ENCODE data around the gene KDF1. TPM values are rescaled to one million over a fixed set of nuclear protein-coding genes. Genes with fewer than 3 reads are reported as not detected.

Gene KDF1
- total and polyA plus RNA-seq, 2 of the 13 experiments (the other 11 are each of a cell fraction or from before 2014, with no cell fraction given), result 1.9 to 4.9 TPM

GRCh38 chr1:26991310-26992116 is 31.2 kb upstream of the KDF1 start (continued):
- no peak for TF ChIP-seq ZNF18 (CRISPR knock-in tag; IDR thresholded peaks at IDR 0.05; ENCODE audit: insufficient replicate concordance)
- TF ChIP-seq MAZ (IDR thresholded peaks at IDR 0.05; ENCODE audit: borderline replicate concordance, low read depth, low read length), result peak; percentile 51; the same call in 1 of the 2 replicates
- peak; percentile 70 for TF ChIP-seq MAZ (CRISPR knock-in tag; IDR thresholded peaks at IDR 0.05; ENCODE audit: low read depth)
- no peak for TF ChIP-seq ZNF337 (CRISPR knock-in tag; IDR thresholded peaks at IDR 0.05; ENCODE audit: borderline replicate concordance, low read depth)
- TF ChIP-seq ZNF83 (CRISPR knock-in tag; IDR thresholded peaks at IDR 0.05; ENCODE audit: borderline replicate concordance), result no peak
- TF ChIP-seq ATF4 (CRISPR knock-in tag; IDR thresholded peaks at IDR 0.05), result peak in 1 of 2 experiments; percentile 39; a peak in 1 of 4 replicates
- TF ChIP-seq WIZ (CRISPR knock-in tag; IDR thresholded peaks at IDR 0.05), result no peak
- TF ChIP-seq KDM4B (CRISPR knock-in tag; IDR thresholded peaks at IDR 0.05), result no peak
- 0 out of 2 replicates have a peak, but pooled peaks have one; percentile 50 for TF ChIP-seq AHDC1 (CRISPR knock-in tag; IDR thresholded peaks at IDR 0.05; ENCODE audit: borderline replicate concordance)
- peak; percentile 75; the same call in 1 of the 2 replicates for TF ChIP-seq ZBTB46 (CRISPR knock-in tag; IDR thresholded peaks at IDR 0.05; ENCODE audit: borderline replicate concordance)
- TF ChIP-seq MXI1 (IDR thresholded peaks at IDR 0.05; ENCODE audit: borderline replicate concordance, low read depth, low read length), result peak; percentile 67; the same call in 1 of the 3 replicates
- peak; percentile 30; the same call in 1 of the 2 replicates for TF ChIP-seq NCOA2 (CRISPR knock-in tag; IDR thresholded peaks at IDR 0.05)
- no peak for TF ChIP-seq MXD1 (CRISPR knock-in tag; IDR thresholded peaks at IDR 0.05)
- TF ChIP-seq TFE3 (CRISPR knock-in tag; IDR thresholded peaks at IDR 0.05), result no peak
- TF ChIP-seq ZBTB1 (CRISPR knock-in tag; IDR thresholded peaks at IDR 0.05; ENCODE audit: borderline replicate concordance), result no peak
